OCI-LY1 (cell line): ENCODE results near the gene OR51E2.

Source experiments
- H2AFZ ChIP-seq: fragments of 200-600 bp; sonication (generic), shearing (Covaris generic); 2 replicates; pipeline ENCODE4 v1.6.0; 2014; ENCODE audit warnings: antibody characterized with exemption, mild to moderate bottlenecking, low read length
- H3F3A ChIP-seq: fragments of 200-600 bp; sonication (generic), shearing (Covaris generic); 2 replicates; pipeline ENCODE4 v1.6.0; 2014; ENCODE audit warnings: mild to moderate bottlenecking, antibody characterized with exemption, low read length, moderate library complexity; ENCODE audit not compliant: insufficient read depth
- H3K27ac ChIP-seq: fragments of 200-600 bp; sonication (generic); 2 replicates; pipeline ENCODE4 v1.5.1; 2014; ENCODE audit warnings: low read length, mixed run types, mild to moderate bottlenecking, low read depth; ENCODE audit not compliant: poor library complexity, severe bottlenecking
- H3K27me3 ChIP-seq: fragments of 200-600 bp; sonication (generic); 2 replicates; pipeline ENCODE4 v1.6.0; 2014; ENCODE audit warnings: antibody characterized with exemption, mild to moderate bottlenecking, low read length, moderate library complexity; ENCODE audit not compliant: insufficient read depth
- H3K36me3 ChIP-seq: fragments of 200-600 bp; sonication (generic); 2 replicates; pipeline ENCODE4 v1.6.1; 2014; ENCODE audit warnings: mild to moderate bottlenecking, antibody characterized with exemption, low read length, moderate library complexity, mixed read lengths; ENCODE audit not compliant: insufficient read depth
- H3K4me1 ChIP-seq: fragments of 200-600 bp; sonication (generic); 2 replicates; pipeline ENCODE4 v1.5.1; 2014; ENCODE audit warnings: mild to moderate bottlenecking, low read length, moderate library complexity; ENCODE audit not compliant: insufficient read depth, severe bottlenecking
- H3K4me2 ChIP-seq: fragments of 200-600 bp; sonication (generic), shearing (Covaris generic); 2 replicates; pipeline ENCODE4 v1.6.1; 2014; ENCODE audit warnings: low read length
- H3K4me3 ChIP-seq: fragments of 200-600 bp; sonication (generic); 2 replicates; pipeline ENCODE4 v1.5.1; 2014; ENCODE audit warnings: low read length, low read depth, mild to moderate bottlenecking, mixed read lengths; ENCODE audit not compliant: poor library complexity, severe bottlenecking
- H3K79me2 ChIP-seq: fragments of 200-600 bp; shearing (Covaris generic); 2 replicates; pipeline ENCODE4 v1.6.1; 2016; ENCODE audit warnings: mixed run types, low read length, mixed read lengths; ENCODE audit not compliant: insufficient read depth
- H3K9ac ChIP-seq: fragments of 200-600 bp; sonication (generic), shearing (Covaris generic); 2 replicates; pipeline ENCODE4 v1.6.1; 2014; ENCODE audit warnings: mild to moderate bottlenecking, low read length, mixed read lengths
- H3K9me2 ChIP-seq: fragments of 200-600 bp; sonication (generic), shearing (Covaris generic); 2 replicates; pipeline ENCODE4 v1.6.1; 2014; ENCODE audit warnings: low read depth, mild to moderate bottlenecking, low read length, mixed read lengths
- H3K9me3 ChIP-seq: fragments of 200-600 bp; shearing (Covaris generic); 2 replicates; pipeline ENCODE4 v1.6.1; 2014; ENCODE audit warnings: low read length, mixed read lengths
- H4K20me1 ChIP-seq: fragments of 200-600 bp; sonication (generic), shearing (Covaris generic); 2 replicates; pipeline ENCODE4 v1.6.0; 2016; ENCODE audit warnings: mild to moderate bottlenecking, low read length; ENCODE audit not compliant: insufficient read depth
- CTCF ChIP-seq: fragments of 200-600 bp; sonication (generic), shearing (Covaris generic); IDR thresholded peaks from 2 replicates; pipeline ENCODE4 v1.5.1; 2017; ENCODE audit warnings: mild to moderate bottlenecking, antibody characterized with exemption, low read length, moderate library complexity, mixed read lengths
- EZH2 ChIP-seq: fragments of 200-600 bp; sonication (generic), shearing (Covaris generic); IDR thresholded peaks from 2 replicates; pipeline ENCODE4 v1.8.0; 2017; ENCODE audit warnings: borderline replicate concordance, mixed run types, mild to moderate bottlenecking, antibody characterized with exemption, low read length, moderate library complexity, mixed read lengths

Gene OR51E2

GRCh38 chr11:4639931-4640330 is 57.7 kb downstream of the OR51E2 start:
- Histone ChIP-seq H3K4me2 (no peak overlapping the region), H3K27ac (no peak overlapping the region), H3K36me3 (no peaks in the 10 kb centered on the region), H3F3A (no peaks in the 10 kb centered on the region), H3K4me3 (no peak overlapping the region), H3K9me3 (no peaks in the 10 kb centered on the region), H3K4me1 (no peaks in the 10 kb centered on the region), H3K9me2 (no peaks in the 10 kb centered on the region), H4K20me1 (no peaks in the 10 kb centered on the region), H3K9ac (no peak overlapping the region), H2AFZ (no peak overlapping the region), H3K79me2 (no peaks in the 10 kb centered on the region), H3K27me3 (no peaks in the 10 kb centered on the region)
- TF ChIP-seq EZH2 (no peak), CTCF (no peak)

- no peak overlapping the region for H3K4me2 ChIP-seq
- H3K9ac ChIP-seq, result no peak overlapping the region
- no peaks in the 10 kb centered on the region for H3K4me1 ChIP-seq
- no peak overlapping the region for H3K27ac ChIP-seq
- TF ChIP-seq CTCF (no peak), EZH2 (no peak)
- no peaks in the 10 kb centered on the region for H3K9me2 ChIP-seq
- H3K4me3 ChIP-seq, result no peak overlapping the region
- no peaks in the 10 kb centered on the region for H3K27me3 ChIP-seq
- no peaks in the 10 kb centered on the region for H3F3A ChIP-seq
- H3K9me3 ChIP-seq, result no peaks in the 10 kb centered on the region
- no peak overlapping the region for H2AFZ ChIP-seq
- H3K36me3 ChIP-seq, result no peaks in the 10 kb centered on the region
- H3K79me2 ChIP-seq, result no peaks in the 10 kb centered on the region
- no peaks in the 10 kb centered on the region for H4K20me1 ChIP-seq
Observed at GRCh38 chr11:4637662-4638047, 60.0 kb downstream of the OR51E2 start.

GRCh38 chr11:4636962-4637661 is 60.5 kb downstream of the OR51E2 start, which contains the start of gene OR51D1:
TSS of gene OR51D1 (plus strand) at chr11:4637477. CDS start at chr11:4639791, 2,314 bp downstream.
- no peaks in the 10 kb centered on the region for H3K27me3 ChIP-seq
- no peak within 1 kb of the TSS for H3K27ac ChIP-seq
- H2AFZ ChIP-seq, result no peak within 1 kb of the TSS
- no peak within 1 kb of the TSS for H3K4me3 ChIP-seq
- TF ChIP-seq CTCF (peak; percentile 86), EZH2 (no peak)
- H3K9me3 ChIP-seq, result no peaks in the 10 kb centered on the region
- H3K79me2 ChIP-seq, result no peaks in the 10 kb centered on the region
- H4K20me1 ChIP-seq, result no peaks in the 10 kb centered on the region
- no peaks in the 10 kb centered on the region for H3K9me2 ChIP-seq
- no peak within 1 kb of the TSS for H3K4me2 ChIP-seq
- no peaks in the 10 kb centered on the region for H3F3A ChIP-seq
- H3K9ac ChIP-seq, result no peak within 1 kb of the TSS
- H3K4me1 ChIP-seq, result no peaks in the 10 kb centered on the region
- H3K36me3 ChIP-seq, result no peaks in the 10 kb centered on the region
